HL-60 (cell line): ENCODE data around the gene OTOS.

ENCODE experiments used
- GABPA ChIP-seq: IDR thresholded peaks from 2 replicates; pipeline ENCODE4 v1.6.1; 2012; ENCODE audit warnings: low read depth
- TF ChIP-seq, protein P1 (sequence below): IDR thresholded peaks from one replicate; pipeline ENCODE4 v1.5.1; 2011; ENCODE audit warnings: low read length, control low read depth, inconsistent platforms; ENCODE audit not compliant: insufficient read depth
- TF ChIP-seq, protein P2 (sequence below): IDR thresholded peaks from 2 replicates; pipeline ENCODE4 v1.6.1; 2012; ENCODE audit warnings: low read depth; ENCODE audit not compliant: insufficient replicate concordance

DNA sequence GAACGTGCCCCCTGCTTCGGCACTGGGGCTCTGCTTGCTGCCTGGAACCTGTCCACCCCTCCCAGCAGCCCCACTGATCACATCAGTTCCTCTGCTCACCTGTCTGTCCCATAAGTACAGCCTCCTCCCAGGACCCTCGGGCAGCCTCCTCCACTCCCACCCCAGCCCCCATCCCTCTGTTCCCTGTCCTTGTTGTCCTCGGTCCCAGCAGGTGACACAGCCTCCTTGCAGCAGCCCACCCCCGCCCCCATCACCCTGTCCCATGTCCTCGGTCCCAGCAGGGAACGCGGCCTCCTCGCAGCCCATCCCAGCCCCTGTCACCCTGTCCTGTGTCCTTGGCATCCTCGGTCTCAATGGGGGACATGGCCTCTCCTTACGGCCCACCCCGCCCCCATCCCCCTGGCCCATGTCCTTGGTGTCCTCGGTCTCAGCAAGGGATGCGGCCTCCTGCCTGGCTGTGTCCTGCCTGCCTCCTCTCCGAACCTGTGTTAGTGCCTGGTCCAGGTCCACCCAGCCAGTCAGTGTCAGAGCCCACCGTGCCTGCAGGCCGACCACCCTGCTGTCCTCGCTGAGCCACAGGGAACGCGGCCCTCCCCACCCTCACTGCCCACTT, 4.3 kb upstream of the OTOS start:
- TF ChIP-seq, protein P1, sequence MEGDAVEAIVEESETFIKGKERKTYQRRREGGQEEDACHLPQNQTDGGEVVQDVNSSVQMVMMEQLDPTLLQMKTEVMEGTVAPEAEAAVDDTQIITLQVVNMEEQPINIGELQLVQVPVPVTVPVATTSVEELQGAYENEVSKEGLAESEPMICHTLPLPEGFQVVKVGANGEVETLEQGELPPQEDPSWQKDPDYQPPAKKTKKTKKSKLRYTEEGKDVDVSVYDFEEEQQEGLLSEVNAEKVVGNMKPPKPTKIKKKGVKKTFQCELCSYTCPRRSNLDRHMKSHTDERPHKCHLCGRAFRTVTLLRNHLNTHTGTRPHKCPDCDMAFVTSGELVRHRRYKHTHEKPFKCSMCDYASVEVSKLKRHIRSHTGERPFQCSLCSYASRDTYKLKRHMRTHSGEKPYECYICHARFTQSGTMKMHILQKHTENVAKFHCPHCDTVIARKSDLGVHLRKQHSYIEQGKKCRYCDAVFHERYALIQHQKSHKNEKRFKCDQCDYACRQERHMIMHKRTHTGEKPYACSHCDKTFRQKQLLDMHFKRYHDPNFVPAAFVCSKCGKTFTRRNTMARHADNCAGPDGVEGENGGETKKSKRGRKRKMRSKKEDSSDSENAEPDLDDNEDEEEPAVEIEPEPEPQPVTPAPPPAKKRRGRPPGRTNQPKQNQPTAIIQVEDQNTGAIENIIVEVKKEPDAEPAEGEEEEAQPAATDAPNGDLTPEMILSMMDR: no peak
- TF ChIP-seq, protein P2, sequence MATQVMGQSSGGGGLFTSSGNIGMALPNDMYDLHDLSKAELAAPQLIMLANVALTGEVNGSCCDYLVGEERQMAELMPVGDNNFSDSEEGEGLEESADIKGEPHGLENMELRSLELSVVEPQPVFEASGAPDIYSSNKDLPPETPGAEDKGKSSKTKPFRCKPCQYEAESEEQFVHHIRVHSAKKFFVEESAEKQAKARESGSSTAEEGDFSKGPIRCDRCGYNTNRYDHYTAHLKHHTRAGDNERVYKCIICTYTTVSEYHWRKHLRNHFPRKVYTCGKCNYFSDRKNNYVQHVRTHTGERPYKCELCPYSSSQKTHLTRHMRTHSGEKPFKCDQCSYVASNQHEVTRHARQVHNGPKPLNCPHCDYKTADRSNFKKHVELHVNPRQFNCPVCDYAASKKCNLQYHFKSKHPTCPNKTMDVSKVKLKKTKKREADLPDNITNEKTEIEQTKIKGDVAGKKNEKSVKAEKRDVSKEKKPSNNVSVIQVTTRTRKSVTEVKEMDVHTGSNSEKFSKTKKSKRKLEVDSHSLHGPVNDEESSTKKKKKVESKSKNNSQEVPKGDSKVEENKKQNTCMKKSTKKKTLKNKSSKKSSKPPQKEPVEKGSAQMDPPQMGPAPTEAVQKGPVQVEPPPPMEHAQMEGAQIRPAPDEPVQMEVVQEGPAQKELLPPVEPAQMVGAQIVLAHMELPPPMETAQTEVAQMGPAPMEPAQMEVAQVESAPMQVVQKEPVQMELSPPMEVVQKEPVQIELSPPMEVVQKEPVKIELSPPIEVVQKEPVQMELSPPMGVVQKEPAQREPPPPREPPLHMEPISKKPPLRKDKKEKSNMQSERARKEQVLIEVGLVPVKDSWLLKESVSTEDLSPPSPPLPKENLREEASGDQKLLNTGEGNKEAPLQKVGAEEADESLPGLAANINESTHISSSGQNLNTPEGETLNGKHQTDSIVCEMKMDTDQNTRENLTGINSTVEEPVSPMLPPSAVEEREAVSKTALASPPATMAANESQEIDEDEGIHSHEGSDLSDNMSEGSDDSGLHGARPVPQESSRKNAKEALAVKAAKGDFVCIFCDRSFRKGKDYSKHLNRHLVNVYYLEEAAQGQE: no peak
- no peak for TF ChIP-seq GABPA
